Measurements from ENCODE around the gene USP47. TPM values are rescaled to one million over a fixed set of nuclear protein-coding genes. Genes with fewer than 3 reads are reported as not detected.

USP47 gene
- total RNA-seq, 1 experiment from 2014 or later = 50.4 TPM

GRCh38 chr11:12007230-12007593 is 165.4 kb downstream of the USP47 start:
- no peaks in the 10 kb centered on the region for H3K9me3 Mint-ChIP-seq (ENCODE audit: unreplicated experiment)
- H3K27ac Mint-ChIP-seq (ENCODE audit: unreplicated experiment) = no peak overlapping the region
- no peaks in the 10 kb centered on the region for H3K27me3 Mint-ChIP-seq (ENCODE audit: insufficient read depth, unreplicated experiment)
- H3K4me1 ChIP-seq = peaks cover 12% of the 10 kb centered on the region; the same call in 1 of the 2 replicates
- H3K9me3 ChIP-seq = no peaks in the 10 kb centered on the region
- ChIA-PET POLR2A (interaction anchor here (0.7 kb wide), 1 partner anchor 37 kb away, joined by 3 read pairs; no protein-coding TSS in a partner anchor), CTCF (no interaction called here)
- no peak for TF ChIP-seq CTCF (IDR thresholded peaks at IDR 0.05; ENCODE audit: insufficient read depth in 1 of 2, low read depth in 1 of 2, low read length in 1 of 2, severe bottlenecking in 1 of 2, unreplicated experiment in 1 of 2)
- peak overlapping the region; percentile 93 for H3K4me3 Mint-ChIP-seq (ENCODE audit: unreplicated experiment)
- no TSS peak for BruUV-seq (replicated peaks)
- H3K27me3 ChIP-seq (replicated peaks; ENCODE audit: control insufficient read depth, insufficient read depth, low read length) = no peaks in the 10 kb centered on the region
- no peak for DNase-seq
- peaks cover 17% of the 10 kb centered on the region for H3K36me3 Mint-ChIP-seq (ENCODE audit: insufficient read depth, unreplicated experiment)
- H3K36me3 ChIP-seq (ENCODE audit: control insufficient read depth, insufficient read depth, low read length) = peaks cover 10% of the 10 kb centered on the region
- intact Hi-C loops (cut with micrococcal nuclease; ENCODE audit: unreplicated experiment) = no loop called here
- peaks cover 19% of the 10 kb centered on the region for H3K4me1 Mint-ChIP-seq (ENCODE audit: low read depth, unreplicated experiment)
- peak overlapping the region; percentile 16; the same call in 1 of the 2 replicates for H3K4me3 ChIP-seq (ENCODE audit: low read depth, low read length)

- peaks cover 12% of the 10 kb centered on the region; the same call in 1 of the 2 replicates for H3K4me1 ChIP-seq
- BruUV-seq (replicated peaks) = no TSS peak
- peaks cover 19% of the 10 kb centered on the region for H3K4me1 Mint-ChIP-seq (ENCODE audit: low read depth, unreplicated experiment)
- ChIA-PET CTCF (interaction anchor here (0.5 to 2.2 kb wide), 5 partner anchors 11 to 83 kb away, joined by 3 to 10 read pairs (median 4); no protein-coding TSS in a partner anchor), POLR2A (interaction anchor here (0.6 to 0.7 kb wide), 2 partner anchors 14 to 36 kb away, joined by 3 read pairs; no protein-coding TSS in a partner anchor)
- no peaks in the 10 kb centered on the region for H3K27me3 Mint-ChIP-seq (ENCODE audit: insufficient read depth, unreplicated experiment)
- H3K9me3 Mint-ChIP-seq (ENCODE audit: unreplicated experiment) = no peaks in the 10 kb centered on the region
- peak within 1 kb of the TSS; percentile 95 for H3K4me3 ChIP-seq (ENCODE audit: low read depth, low read length)
- peak within 1 kb of the TSS; percentile 63 for H3K27ac Mint-ChIP-seq (ENCODE audit: unreplicated experiment)
- H3K9me3 ChIP-seq = no peaks in the 10 kb centered on the region
- TF ChIP-seq CTCF (IDR thresholded peaks at IDR 0.05; ENCODE audit: insufficient read depth in 1 of 2, low read depth in 1 of 2, low read length in 1 of 2, severe bottlenecking in 1 of 2, unreplicated experiment in 1 of 2) = no peak
- DNase-seq = peak in 1 of 2 experiments; percentile 53
- peaks cover 10% of the 10 kb centered on the region for H3K36me3 ChIP-seq (ENCODE audit: control insufficient read depth, insufficient read depth, low read length)
- H3K4me3 Mint-ChIP-seq (ENCODE audit: unreplicated experiment) = peak within 1 kb of the TSS; percentile 93
- intact Hi-C loops (cut with micrococcal nuclease; ENCODE audit: unreplicated experiment) = no loop called here
- H3K36me3 Mint-ChIP-seq (ENCODE audit: insufficient read depth, unreplicated experiment) = peaks cover 9% of the 10 kb centered on the region
- no peaks in the 10 kb centered on the region for H3K27me3 ChIP-seq (replicated peaks; ENCODE audit: control insufficient read depth, insufficient read depth, low read length)
Measured at GRCh38 chr11:12007769-12008737, 166.3 kb downstream of the USP47 start, which contains the start of gene DKK3. DKK3 (minus strand) TSS chr11:12008626; CDS start chr11:12008582, 44 bp downstream.

Other genes with a start within 250 kb of the USP47 start
- gene GALNT18, start 220.0 kb upstream of the USP47 start, total RNA-seq (2022) = 0.43 and 0.97 TPM in 2 replicates
- gene DKK3, start 166.7 kb downstream of the USP47 start, total RNA-seq (2022) = 156 and 165 TPM in 2 replicates